GM15510 (cell line): Measurements from ENCODE around the gene ADAM10.

Experiments
- POLR2A ChIP-seq: IDR thresholded peaks from 3 replicates; pipeline ENCODE4 v1.6.1; 2011; ENCODE audit warnings: borderline replicate concordance; ENCODE audit not compliant: insufficient read length; ENCODE audit errors: extremely low read depth

Gene ADAM10

DNA sequence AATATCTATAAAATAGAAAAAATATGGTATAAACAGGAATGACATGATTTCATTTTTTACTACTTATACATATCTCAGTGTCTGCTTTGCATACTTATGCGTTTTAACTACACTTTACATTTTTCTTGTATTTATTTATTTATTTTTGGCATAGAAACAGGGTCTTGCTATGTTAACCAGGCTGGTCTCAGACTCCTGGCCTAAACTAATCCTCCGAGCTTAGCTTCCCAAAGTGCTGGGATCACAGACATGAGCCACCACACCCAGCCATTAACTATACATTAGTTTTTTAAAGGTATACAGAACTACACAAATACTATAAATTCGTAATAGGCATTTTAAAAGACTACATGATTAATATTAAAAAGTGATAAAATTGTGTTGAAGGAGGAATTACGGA, 9.1 kb downstream of the ADAM10 start:
- no peak for TF ChIP-seq POLR2A

DNA sequence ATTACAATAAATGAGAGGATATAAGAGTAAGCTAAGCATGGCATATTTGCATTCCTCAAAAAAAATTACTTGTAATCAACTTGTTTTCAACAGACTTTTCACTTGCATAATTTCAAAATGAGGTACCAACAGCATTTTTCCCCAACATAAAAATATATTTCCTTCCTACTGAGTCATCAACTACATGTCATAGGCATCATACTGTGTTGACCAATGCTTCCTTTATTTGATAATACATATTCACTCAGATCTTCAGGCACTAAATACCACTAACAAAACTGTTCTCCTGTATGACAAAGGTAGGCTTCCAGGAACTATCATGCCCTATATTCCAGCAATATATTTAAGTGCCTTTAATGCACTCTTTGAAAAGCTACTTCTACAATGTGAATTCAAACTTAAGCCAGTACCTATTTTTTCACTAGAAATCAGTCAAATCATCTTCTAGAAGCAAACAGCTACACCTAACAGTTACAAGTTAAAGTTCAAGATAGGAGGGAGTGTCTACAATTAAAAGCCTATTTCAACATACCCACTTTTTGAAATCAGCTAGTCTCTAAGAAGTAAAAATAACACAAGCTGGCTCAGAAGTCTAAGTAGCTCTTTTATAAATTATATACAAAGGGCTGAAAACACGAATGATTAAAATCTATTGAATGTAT, 11.3 kb downstream of the ADAM10 start:
- TF ChIP-seq POLR2A, result no peak

DNA sequence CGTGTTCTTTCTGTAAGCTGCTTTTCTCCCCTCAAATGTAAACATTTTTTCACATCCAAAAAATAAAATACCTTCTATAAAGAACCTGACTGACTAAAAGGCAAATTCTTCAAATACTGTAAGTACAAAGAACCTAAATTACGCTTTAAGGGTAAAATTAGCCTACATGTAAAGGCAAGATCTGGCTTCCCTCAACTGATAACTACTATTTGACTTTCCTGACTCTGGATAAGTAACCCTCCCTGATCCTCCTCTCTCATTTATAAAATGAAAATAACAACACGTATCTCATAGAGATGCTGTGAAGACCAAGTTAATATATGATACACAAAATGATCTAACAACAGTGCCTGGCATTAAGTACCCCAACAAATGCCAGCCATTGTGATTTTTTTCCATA, 12.2 kb downstream of the ADAM10 start:
- TF ChIP-seq POLR2A, result no peak

DNA sequence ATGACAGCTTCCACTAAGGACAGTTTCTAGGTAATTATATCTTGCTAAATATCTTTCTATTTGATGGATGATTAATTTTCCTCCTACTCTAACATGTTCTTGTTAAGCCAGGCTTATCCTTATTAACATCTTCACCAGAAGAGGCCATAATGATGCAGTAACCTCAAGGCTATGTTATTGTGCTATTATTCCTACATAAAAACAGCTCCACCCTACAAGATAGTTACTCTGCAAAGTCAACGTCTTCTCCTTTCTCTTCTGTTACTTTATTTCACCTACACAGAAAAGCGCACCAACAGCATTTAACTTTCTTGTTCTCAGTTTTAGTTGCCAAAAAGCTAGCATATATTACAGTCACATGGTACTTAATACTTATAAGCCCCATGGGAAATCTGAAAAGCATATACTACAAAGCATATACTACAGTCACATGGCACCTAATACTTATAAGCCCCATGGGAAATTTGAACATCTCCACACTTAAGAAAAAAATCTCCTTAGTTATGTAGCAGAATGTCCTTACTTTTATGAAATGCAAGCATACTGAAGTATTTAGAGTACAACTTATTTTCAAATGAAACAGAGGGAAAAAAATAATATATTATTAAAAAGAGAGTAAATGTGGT, 13.4 kb downstream of the ADAM10 start:
- no peak for TF ChIP-seq POLR2A

DNA sequence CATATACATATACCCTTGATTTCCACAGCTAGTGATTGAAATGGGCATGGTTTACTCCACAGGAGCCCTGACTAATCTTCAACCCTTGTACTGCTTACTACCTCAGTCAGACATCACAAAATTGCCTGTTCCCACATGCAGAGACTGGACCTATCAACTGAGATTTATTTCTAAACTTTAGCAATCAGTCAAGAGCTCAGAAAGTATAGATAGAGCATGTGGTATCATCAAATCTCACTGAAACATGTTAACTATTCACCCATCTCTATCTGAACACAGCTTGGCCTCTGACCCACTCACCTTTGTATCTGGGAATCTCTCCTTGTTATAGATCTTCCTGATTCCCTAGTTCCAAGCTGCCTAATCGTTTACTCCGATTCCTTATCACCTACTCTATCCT, 14.6 kb downstream of the ADAM10 start:
- TF ChIP-seq POLR2A, result no peak

DNA sequence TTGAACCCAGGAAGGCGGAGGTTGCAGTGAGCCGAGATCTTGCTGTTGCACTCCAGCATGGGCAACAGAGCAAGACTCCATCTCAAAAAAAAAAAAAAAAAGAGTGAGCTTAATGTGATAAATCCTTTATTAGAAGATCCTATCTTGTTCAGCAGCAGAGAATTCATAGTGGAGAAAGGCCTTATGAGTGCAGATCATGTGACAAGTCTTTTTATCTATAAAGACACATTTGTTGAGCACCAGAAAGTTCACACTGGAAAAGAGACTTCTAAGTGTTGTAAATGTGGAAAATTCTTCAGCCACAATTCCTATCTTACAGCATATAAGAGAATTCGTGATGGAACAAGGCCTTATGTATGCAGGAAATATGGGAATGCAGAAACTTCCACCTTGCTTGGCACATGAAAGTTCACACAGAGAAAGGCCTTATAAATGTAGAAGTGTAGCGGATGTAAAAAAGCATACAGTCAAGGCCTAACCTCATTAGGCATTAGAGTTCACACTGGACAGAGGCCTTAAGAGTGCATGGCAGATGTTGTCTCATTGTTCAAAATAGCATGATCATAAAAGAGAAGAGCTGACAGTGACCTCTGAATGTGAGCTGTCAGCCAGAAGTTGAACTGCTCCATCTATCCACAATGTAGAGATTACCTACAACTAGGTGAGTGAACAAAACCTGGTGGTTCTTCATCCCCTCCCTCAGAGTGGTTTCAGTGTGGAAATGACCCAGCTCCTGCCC, 16.7 kb downstream of the ADAM10 start:
- no peak for TF ChIP-seq POLR2A

DNA sequence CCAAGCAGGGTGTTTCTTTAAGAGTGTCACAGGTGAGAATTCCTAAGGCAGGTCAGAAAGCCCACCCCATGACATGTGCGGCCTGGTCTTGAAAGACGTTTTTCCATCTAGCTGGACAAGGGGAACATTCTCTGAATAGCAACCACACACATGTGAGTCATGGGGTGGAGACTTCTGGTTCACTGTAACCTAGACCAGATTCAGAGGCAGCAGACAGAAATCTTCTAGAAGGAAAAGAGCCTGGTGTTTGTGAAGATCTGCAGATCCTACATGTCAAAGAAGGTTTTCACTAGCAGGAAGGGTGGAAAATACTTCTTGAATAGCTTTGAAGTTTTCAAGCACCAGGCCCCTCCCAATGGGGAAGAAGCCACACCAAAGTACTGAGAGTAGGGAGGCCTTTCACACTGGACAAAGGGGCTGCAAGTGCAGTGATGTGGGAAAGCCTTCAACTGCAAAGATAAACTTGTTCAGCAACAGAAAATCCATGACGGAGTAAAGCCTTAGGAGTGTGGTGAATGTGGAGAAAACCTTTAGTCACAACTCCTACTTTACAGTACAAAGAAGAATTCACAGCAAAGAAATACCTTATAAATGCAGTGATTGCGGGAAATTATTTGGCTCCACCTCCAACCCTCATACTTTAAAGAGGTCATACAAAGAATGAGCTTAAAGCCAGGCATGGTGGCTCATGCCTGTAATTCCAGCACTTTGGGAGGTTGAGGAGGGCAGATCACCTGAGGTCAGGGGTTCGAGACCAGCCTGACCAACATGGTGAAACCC, 17.6 kb downstream of the ADAM10 start:
- no peak for TF ChIP-seq POLR2A

DNA sequence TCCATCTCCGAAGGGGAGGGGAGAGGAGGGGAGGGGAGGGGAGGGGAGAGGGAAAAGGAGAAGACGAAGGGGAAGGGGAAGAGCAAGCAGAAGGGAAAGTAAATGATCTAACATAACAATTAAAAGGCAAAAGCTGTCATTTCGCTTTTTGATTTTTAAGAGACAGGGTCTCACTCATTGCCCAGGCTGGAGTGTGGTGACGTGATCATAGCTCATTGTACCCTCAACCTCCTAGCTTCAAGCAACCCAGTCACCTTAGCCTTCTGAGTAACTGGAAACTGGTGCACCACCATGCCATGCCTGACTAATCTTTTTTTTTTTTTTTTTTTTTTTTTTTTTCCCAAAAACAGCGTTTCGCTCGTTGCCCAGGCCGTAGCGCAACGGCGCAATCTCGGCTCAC, 22.6 kb downstream of the ADAM10 start:
- no peak for TF ChIP-seq POLR2A

DNA sequence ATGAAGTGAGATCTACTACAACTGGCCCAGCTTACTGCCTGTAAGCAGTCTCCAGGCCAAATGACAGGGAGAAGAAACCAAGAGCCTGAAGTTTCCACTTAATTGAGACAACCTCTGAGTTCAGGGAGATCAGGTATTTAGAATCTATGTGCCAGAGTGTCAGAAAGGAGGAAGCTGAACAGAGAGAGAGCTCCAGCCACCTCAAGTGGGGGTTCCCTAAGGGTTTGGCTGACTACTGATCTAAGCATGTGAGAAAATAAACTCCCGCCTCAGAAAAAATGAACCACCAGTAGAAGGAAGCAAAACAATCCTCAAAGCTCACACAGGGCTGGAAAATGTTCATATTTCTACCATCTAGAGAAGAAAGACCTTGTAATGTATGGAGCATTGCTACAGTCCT, 25.0 kb downstream of the ADAM10 start:
- TF ChIP-seq POLR2A, result no peak

DNA sequence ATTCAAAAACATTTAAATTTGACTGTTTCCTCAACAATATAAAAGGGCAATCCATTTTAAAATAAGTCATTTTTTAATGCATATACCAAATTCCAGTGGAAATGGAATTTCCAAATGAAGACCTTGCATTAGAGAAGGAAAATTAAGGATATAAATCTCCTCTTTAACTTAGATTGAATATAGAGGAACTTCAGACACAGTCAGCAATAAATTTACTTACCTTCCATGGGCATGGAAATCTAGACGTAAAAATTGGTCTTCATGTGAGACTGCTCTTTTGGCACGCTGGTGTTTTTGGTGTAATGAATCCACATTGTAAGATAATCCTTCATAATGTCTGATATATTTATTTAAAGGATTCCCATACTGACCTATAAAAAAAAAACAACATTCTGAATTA, 32.1 kb downstream of the ADAM10 start:
- no peak for TF ChIP-seq POLR2A

DNA sequence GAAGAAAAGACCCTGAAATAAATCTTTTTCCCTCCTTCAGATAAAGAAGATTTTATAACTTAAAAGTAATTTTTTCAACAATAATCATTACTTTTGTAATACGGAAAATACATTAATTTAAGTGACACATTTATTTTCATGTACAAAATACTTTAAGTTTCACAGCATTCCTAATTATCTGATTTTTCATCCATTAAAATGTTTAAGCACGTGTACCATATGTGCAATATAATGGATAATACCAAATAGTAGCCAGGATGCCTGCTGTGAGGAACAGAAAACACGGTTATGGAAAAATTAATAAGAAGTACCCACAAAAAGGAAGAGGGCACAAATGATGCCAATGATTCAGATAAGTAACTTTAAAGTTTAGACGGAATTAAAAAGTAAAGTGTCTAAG, 33.5 kb downstream of the ADAM10 start:
- TF ChIP-seq POLR2A, result no peak

DNA sequence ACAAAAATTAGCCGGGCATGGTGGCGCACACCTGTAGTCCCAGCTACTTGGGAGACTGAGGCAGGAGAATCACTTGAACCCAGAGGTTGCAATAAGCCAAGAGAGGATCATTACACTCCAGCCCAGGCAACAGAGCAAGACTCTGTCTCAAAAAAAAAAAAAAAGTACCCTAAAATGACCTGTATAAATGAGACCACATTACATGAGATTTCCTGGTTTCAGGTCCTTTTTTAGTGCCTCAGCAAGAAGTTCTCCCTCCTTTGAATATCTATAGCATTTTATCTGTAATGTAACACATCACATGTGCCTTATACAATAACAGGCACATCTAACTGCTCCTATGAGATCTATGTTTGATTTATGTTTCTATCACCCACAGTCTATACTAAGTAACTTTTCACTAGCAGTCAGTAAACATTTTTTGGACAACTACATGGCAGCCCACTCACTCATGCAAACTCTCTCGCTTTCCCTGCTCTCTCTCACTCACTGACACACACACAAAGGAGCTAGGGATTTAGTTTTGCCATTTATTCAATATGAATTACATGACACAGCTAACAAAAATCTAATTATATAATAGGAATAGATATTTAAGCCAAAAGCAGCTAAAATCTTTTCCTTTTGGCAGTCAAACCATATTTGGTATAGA, 34.1 kb downstream of the ADAM10 start:
- no peak for TF ChIP-seq POLR2A

DNA sequence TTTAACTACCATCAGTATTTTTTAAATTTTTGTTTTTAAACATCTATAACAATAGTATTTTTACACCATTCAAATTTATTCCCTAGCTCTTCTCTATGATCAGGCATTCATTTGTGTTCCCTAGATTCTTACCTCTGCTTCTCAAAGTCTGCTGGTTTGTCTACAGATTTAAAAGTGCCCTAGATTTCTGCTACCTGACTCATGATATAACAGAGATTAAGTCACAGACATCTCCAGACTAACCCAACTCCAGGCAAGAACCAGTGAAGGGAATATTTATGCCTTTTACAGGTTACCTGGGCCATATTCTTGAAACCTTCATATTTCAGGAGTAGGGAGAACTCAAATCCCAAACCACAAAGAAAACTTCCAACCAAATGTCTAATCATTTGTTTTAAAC, 38.8 kb downstream of the ADAM10 start:
- TF ChIP-seq POLR2A, result no peak

DNA sequence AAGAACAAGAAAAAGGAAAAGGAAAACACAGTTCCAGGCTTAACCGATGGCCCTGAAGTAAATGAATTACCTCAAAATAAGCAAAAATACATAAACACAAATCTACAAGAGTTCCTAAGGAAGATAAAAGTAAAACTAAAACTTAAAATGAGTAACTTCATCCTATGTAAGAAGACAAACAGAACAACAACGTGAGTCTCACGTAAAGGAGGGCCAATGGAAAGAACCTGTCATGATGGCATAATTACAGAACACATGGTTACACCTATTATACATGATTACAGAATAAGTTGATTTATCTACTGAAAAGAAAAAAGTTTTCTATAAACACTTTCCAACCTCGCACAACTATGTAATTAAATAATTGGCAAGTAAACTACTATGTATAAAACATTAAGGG, 42.1 kb downstream of the ADAM10 start:
- TF ChIP-seq POLR2A, result no peak

DNA sequence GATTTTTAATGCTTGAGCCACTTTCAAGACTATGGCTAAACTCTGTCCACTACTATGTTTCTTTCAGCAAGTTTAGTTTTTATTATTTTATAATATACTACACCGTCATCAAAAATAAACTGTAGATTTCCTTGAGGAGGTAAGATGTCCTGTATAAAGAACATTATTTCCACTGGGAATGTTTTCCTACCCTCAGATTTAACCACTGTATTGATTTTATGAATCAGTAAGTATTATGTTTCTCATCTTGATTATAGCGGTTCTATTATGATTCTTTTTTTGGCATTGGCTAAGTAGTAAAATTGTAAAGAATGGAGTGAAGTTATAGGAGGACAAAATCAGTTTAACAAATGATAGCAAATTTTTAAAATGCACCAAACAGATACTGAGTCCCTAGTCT, 44.4 kb downstream of the ADAM10 start:
- no peak for TF ChIP-seq POLR2A
